Natural killer cell (primary cell): ENCODE data around the gene FOLR3. TPM values are rescaled to one million over a fixed set of nuclear protein-coding genes. Genes with fewer than 3 reads are reported as not detected.

Experiments used
- ATAC-seq, 3 donors: fragments of 150-1000 bp in 2 of 3; fragments of 200-7000 bp in 1 of 3; cut with Tn5 transposase; 1 replicate in 1 of 3; 2 replicates in 2 of 3; pipeline ENCODE4 v1.10.0; 2021; ENCODE audit warnings: mild to moderate bottlenecking in 2 of 3, moderate library complexity in 2 of 3
- DNase-seq, 2 donors: peaks; one replicate each; pipeline versions ENCODE4 v3.0.0 to v3.0.0-alpha.2; 2013 to 2021; ENCODE audit warnings: mixed read lengths in 1 of 2
- H3K27ac ChIP-seq: one replicate; pipeline ENCODE4 v1.5.1; 2013; ENCODE audit warnings: mild to moderate bottlenecking, low read length
- H3K27me3 ChIP-seq: one replicate; pipeline ENCODE4 v1.6.1; 2013; ENCODE audit warnings: low read length; ENCODE audit not compliant: control insufficient read depth, insufficient read depth
- H3K36me3 ChIP-seq: one replicate; pipeline ENCODE4 v1.6.1; 2013; ENCODE audit warnings: low read length; ENCODE audit not compliant: control insufficient read depth, insufficient read depth
- H3K4me1 ChIP-seq: one replicate; pipeline ENCODE4 v1.6.1; 2013; ENCODE audit warnings: low read length; ENCODE audit not compliant: control insufficient read depth, insufficient read depth
- H3K4me3 ChIP-seq: one replicate; pipeline ENCODE4 v1.5.1; 2013; ENCODE audit warnings: low read length
- H3K9me3 ChIP-seq: one replicate; pipeline ENCODE4 v1.6.1; 2013; ENCODE audit warnings: low read length; ENCODE audit not compliant: control insufficient read depth, insufficient read depth
- H3K27ac Mint-ChIP-seq, 2 donors: one replicate each; pipeline ENCODE4 v1.8.0; 2022; ENCODE audit warnings: mild to moderate bottlenecking in 2 of 2, mixed read lengths in 2 of 2, moderate library complexity in 1 of 2
- H3K27me3 Mint-ChIP-seq, 2 donors: one replicate each; pipeline ENCODE4 v1.8.0; 2022; ENCODE audit warnings: low read depth in 2 of 2, mixed read lengths in 2 of 2
- H3K36me3 Mint-ChIP-seq: one replicate; pipeline ENCODE4 v1.8.0; 2022; ENCODE audit warnings: mixed read lengths
- H3K4me1 Mint-ChIP-seq, 2 donors: one replicate each; pipeline ENCODE4 v1.8.0; 2022; ENCODE audit warnings: mixed read lengths in 2 of 2
- H3K4me3 Mint-ChIP-seq: one replicate; pipeline ENCODE4 v1.8.0; 2022; ENCODE audit warnings: mild to moderate bottlenecking, moderate library complexity, mixed read lengths
- H3K9me3 Mint-ChIP-seq, 2 donors: one replicate each; pipeline ENCODE4 v1.8.0; 2022; ENCODE audit warnings: mixed read lengths in 2 of 2
- CTCF ChIP-seq: fragments of 200-600 bp; IDR thresholded peaks from one replicate; pipeline ENCODE4 v1.8.0; 2022; ENCODE audit warnings: antibody characterized with exemption
- WGBS: methylation state at CpG from one replicate; pipeline ENCODE4 v1.1.7; 2013; ENCODE audit warnings: missing lambda C conversion rate; ENCODE audit not compliant: insufficient coverage; 5-methylcytosine and 5-hydroxymethylcytosine counted together
- intact Hi-C: fragments of 100-400 bp; cut with micrococcal nuclease; formaldehyde crosslinking; loops from one replicate; pipeline ENCODE4 v1.14.2; 2022
- total RNA-seq, 4 donors: library from RNA; stranded (reverse); fragments of 120-200 nt in 1 of 4; gene quantifications; one replicate each; pipeline versions ENCODE4 v1.2.3 to v1.2.4, GENCODE V29; 2013 to 2022

FOLR3 gene
- total RNA-seq, 3 donors from 2014 or later (not counting 1 experiment from before 2014, with no cell fraction given): 1.1 TPM; not detected in 2

DNA sequence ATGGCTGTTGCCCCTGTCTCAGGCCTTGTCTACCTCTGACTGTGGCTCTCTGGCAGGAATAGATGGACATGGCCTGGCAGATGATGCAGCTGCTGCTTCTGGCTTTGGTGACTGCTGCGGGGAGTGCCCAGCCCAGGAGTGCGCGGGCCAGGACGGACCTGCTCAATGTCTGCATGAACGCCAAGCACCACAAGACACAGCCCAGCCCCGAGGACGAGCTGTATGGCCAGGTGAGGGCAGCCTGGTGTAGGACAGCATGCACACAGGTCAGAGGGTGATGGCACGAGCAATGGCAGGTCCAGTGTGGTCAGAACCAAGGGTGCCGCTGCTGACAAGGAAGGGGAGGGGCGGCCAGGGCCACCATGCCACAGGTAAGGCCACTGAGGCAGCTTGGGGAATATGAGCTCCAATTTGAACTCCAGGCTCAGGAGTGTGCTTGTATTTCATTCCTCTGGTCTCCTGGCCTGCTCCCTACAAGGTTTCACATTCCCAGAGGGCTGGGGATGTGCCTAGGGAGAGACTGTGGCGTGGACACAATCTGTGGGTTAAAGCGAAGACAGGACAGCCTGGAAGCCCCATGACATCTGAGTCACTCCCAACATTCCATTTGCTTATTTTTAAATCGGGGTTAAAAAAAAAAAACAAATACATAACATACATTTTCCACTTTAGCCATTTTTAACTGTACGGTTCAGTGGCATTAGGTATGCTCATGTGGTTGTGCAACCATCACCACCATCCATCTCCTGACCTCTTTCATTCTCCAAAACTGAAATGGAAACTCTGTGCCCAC, 562 bp downstream of the FOLR3 start:
- no peaks in the 10 kb centered on the region for H3K36me3 ChIP-seq
- peaks cover 3% of the 10 kb centered on the region for H3K4me1 ChIP-seq
- no peak overlapping the region for H3K27ac ChIP-seq
- no peaks in the 10 kb centered on the region for H3K9me3 Mint-ChIP-seq
- TF ChIP-seq CTCF: no peak
- WGBS: 91% methylated on average over 14 of the region's 14 CpGs
- intact Hi-C loops: no loop called here
- no peak overlapping the region for H3K27ac Mint-ChIP-seq
- no peaks in the 10 kb centered on the region for H3K27me3 ChIP-seq
- no peak overlapping the region for H3K4me3 Mint-ChIP-seq
- ATAC-seq: no peak
- H3K9me3 ChIP-seq: no peaks in the 10 kb centered on the region
- peaks cover 9 to 15% of the 10 kb centered on the region in 2 donors for H3K27me3 Mint-ChIP-seq
- DNase-seq: no peak
- no peak overlapping the region for H3K4me3 ChIP-seq
- no peaks in the 10 kb centered on the region for H3K4me1 Mint-ChIP-seq
- no peaks in the 10 kb centered on the region for H3K36me3 Mint-ChIP-seq

GRCh38 chr11:72136684-72137262, 1.2 kb downstream of the FOLR3 start:
- no peak for DNase-seq
- TF ChIP-seq CTCF: no peak
- Histone ChIP-seq H3K27ac (no peak overlapping the region), H3K4me1 (peaks cover 3% of the 10 kb centered on the region), H3K4me3 (no peak overlapping the region), H3K36me3 (no peaks in the 10 kb centered on the region), H3K27me3 (no peaks in the 10 kb centered on the region), H3K9me3 (no peaks in the 10 kb centered on the region)
- WGBS: 95% methylated on average over 4 of the region's 4 CpGs
- no peaks in the 10 kb centered on the region for H3K36me3 Mint-ChIP-seq
- no peak for ATAC-seq
- no peaks in the 10 kb centered on the region for H3K9me3 Mint-ChIP-seq
- no peak overlapping the region for H3K4me3 Mint-ChIP-seq
- H3K27me3 Mint-ChIP-seq: peaks cover 9 to 18% of the 10 kb centered on the region in 2 donors
- no peak overlapping the region for H3K27ac Mint-ChIP-seq
- intact Hi-C loops: no loop called here
- H3K4me1 Mint-ChIP-seq: no peaks in the 10 kb centered on the region

GRCh38 chr11:72138821-72139390, 3.4 kb downstream of the FOLR3 start:
- Histone ChIP-seq H3K9me3 (no peaks in the 10 kb centered on the region), H3K36me3 (no peaks in the 10 kb centered on the region), H3K27me3 (no peaks in the 10 kb centered on the region), H3K4me1 (peaks cover 5% of the 10 kb centered on the region), H3K4me3 (no peak overlapping the region), H3K27ac (no peak overlapping the region)
- Mint-ChIP-seq H3K4me3 (no peak overlapping the region), H3K4me1 (peaks cover 2 to 3% of the 10 kb centered on the region in 2 donors), H3K27me3 (peaks cover 0 to 10% of the 10 kb centered on the region in 2 donors), H3K9me3 (no peaks in the 10 kb centered on the region), H3K27ac (no peak overlapping the region), H3K36me3 (no peaks in the 10 kb centered on the region)
- 84% methylated on average over 9 of the region's 12 CpGs for WGBS
- no peak for ATAC-seq
- DNase-seq: no peak
- intact Hi-C loops: no loop called here
- TF ChIP-seq CTCF: no peak
